Natural killer cell (primary cell): ENCODE results near the gene GAS2. TPM values are rescaled to one million over a fixed set of nuclear protein-coding genes. Genes with fewer than 3 reads are reported as not detected.

Experiments used
- ATAC-seq, 3 donors: fragments of 150-1000 bp in 2 of 3; fragments of 200-7000 bp in 1 of 3; cut with Tn5 transposase; 1 replicate in 1 of 3; 2 replicates in 2 of 3; pipeline ENCODE4 v1.10.0; 2021; ENCODE audit warnings: mild to moderate bottlenecking in 2 of 3, moderate library complexity in 2 of 3
- DNase-seq, 2 donors: peaks; one replicate each; pipeline versions ENCODE4 v3.0.0 to v3.0.0-alpha.2; 2013 to 2021; ENCODE audit warnings: mixed read lengths in 1 of 2
- H3K27ac ChIP-seq: one replicate; pipeline ENCODE4 v1.5.1; 2013; ENCODE audit warnings: mild to moderate bottlenecking, low read length
- H3K27me3 ChIP-seq: one replicate; pipeline ENCODE4 v1.6.1; 2013; ENCODE audit warnings: low read length; ENCODE audit not compliant: control insufficient read depth, insufficient read depth
- H3K36me3 ChIP-seq: one replicate; pipeline ENCODE4 v1.6.1; 2013; ENCODE audit warnings: low read length; ENCODE audit not compliant: control insufficient read depth, insufficient read depth
- H3K4me1 ChIP-seq: one replicate; pipeline ENCODE4 v1.6.1; 2013; ENCODE audit warnings: low read length; ENCODE audit not compliant: control insufficient read depth, insufficient read depth
- H3K4me3 ChIP-seq: one replicate; pipeline ENCODE4 v1.5.1; 2013; ENCODE audit warnings: low read length
- H3K9me3 ChIP-seq: one replicate; pipeline ENCODE4 v1.6.1; 2013; ENCODE audit warnings: low read length; ENCODE audit not compliant: control insufficient read depth, insufficient read depth
- H3K27ac Mint-ChIP-seq, 2 donors: one replicate each; pipeline ENCODE4 v1.8.0; 2022; ENCODE audit warnings: mild to moderate bottlenecking in 2 of 2, mixed read lengths in 2 of 2, moderate library complexity in 1 of 2
- H3K27me3 Mint-ChIP-seq, 2 donors: one replicate each; pipeline ENCODE4 v1.8.0; 2022; ENCODE audit warnings: low read depth in 2 of 2, mixed read lengths in 2 of 2
- H3K36me3 Mint-ChIP-seq: one replicate; pipeline ENCODE4 v1.8.0; 2022; ENCODE audit warnings: mixed read lengths
- H3K4me1 Mint-ChIP-seq, 2 donors: one replicate each; pipeline ENCODE4 v1.8.0; 2022; ENCODE audit warnings: mixed read lengths in 2 of 2
- H3K4me3 Mint-ChIP-seq: one replicate; pipeline ENCODE4 v1.8.0; 2022; ENCODE audit warnings: mild to moderate bottlenecking, moderate library complexity, mixed read lengths
- H3K9me3 Mint-ChIP-seq, 2 donors: one replicate each; pipeline ENCODE4 v1.8.0; 2022; ENCODE audit warnings: mixed read lengths in 2 of 2
- WGBS: methylation state at CpG from one replicate; pipeline ENCODE4 v1.1.7; 2013; ENCODE audit warnings: missing lambda C conversion rate; ENCODE audit not compliant: insufficient coverage; 5-methylcytosine and 5-hydroxymethylcytosine counted together
- intact Hi-C: fragments of 100-400 bp; cut with micrococcal nuclease; formaldehyde crosslinking; loops from one replicate; pipeline ENCODE4 v1.14.2; 2022
- total RNA-seq, 4 donors: library from RNA; stranded (reverse); fragments of 120-200 nt in 1 of 4; gene quantifications; one replicate each; pipeline versions ENCODE4 v1.2.3 to v1.2.4, GENCODE V29; 2013 to 2022
- TF ChIP-seq, protein P1 (sequence below): fragments of 200-600 bp; IDR thresholded peaks from one replicate; pipeline ENCODE4 v1.8.0; 2022; ENCODE audit warnings: antibody characterized with exemption

GAS2 gene
- total RNA-seq, 3 donors from 2014 or later (not counting 1 experiment from before 2014, with no cell fraction given) = 2.0 to 3.5 (median 2.5) TPM

- H3K27ac ChIP-seq = no peak overlapping the region
- intact Hi-C loops = no loop called here
- no peaks in the 10 kb centered on the region for H3K9me3 ChIP-seq
- H3K9me3 Mint-ChIP-seq = peaks cover 5 to 8% of the 10 kb centered on the region in 2 donors
- H3K36me3 ChIP-seq = no peaks in the 10 kb centered on the region
- H3K4me3 Mint-ChIP-seq = no peak overlapping the region
- H3K27ac Mint-ChIP-seq = no peak overlapping the region
- DNase-seq = no peak
- no peak overlapping the region for H3K4me3 ChIP-seq
- H3K27me3 Mint-ChIP-seq = peaks cover 0 to 6% of the 10 kb centered on the region in 2 donors
- no peaks in the 10 kb centered on the region for H3K4me1 ChIP-seq
- no peaks in the 10 kb centered on the region for H3K36me3 Mint-ChIP-seq
- ATAC-seq = no peak
- 84% methylated on average over 3 of the region's 3 CpGs for WGBS
- H3K4me1 Mint-ChIP-seq = no peaks in the 10 kb centered on the region
- H3K27me3 ChIP-seq = no peaks in the 10 kb centered on the region
- TF ChIP-seq, protein P1, sequence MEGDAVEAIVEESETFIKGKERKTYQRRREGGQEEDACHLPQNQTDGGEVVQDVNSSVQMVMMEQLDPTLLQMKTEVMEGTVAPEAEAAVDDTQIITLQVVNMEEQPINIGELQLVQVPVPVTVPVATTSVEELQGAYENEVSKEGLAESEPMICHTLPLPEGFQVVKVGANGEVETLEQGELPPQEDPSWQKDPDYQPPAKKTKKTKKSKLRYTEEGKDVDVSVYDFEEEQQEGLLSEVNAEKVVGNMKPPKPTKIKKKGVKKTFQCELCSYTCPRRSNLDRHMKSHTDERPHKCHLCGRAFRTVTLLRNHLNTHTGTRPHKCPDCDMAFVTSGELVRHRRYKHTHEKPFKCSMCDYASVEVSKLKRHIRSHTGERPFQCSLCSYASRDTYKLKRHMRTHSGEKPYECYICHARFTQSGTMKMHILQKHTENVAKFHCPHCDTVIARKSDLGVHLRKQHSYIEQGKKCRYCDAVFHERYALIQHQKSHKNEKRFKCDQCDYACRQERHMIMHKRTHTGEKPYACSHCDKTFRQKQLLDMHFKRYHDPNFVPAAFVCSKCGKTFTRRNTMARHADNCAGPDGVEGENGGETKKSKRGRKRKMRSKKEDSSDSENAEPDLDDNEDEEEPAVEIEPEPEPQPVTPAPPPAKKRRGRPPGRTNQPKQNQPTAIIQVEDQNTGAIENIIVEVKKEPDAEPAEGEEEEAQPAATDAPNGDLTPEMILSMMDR = no peak
These were observed 44.8 kb downstream of the GAS2 start for GRCh38 chr11:22711071-22711770.

- H3K9me3 Mint-ChIP-seq = peaks cover 5 to 8% of the 10 kb centered on the region in 2 donors
- H3K27ac Mint-ChIP-seq = no peak overlapping the region
- Histone ChIP-seq H3K4me3 (no peak overlapping the region), H3K9me3 (no peaks in the 10 kb centered on the region), H3K36me3 (no peaks in the 10 kb centered on the region), H3K27ac (no peak overlapping the region), H3K4me1 (no peaks in the 10 kb centered on the region), H3K27me3 (no peaks in the 10 kb centered on the region)
- DNase-seq (no peak), ATAC-seq (no peak)
- no peaks in the 10 kb centered on the region for H3K36me3 Mint-ChIP-seq
- TF ChIP-seq, protein P1 = no peak
- no peaks in the 10 kb centered on the region for H3K4me1 Mint-ChIP-seq
- WGBS = 68% methylated on average over 1 of the region's 1 CpG
- intact Hi-C loops = no loop called here
- peaks cover 0 to 6% of the 10 kb centered on the region in 2 donors for H3K27me3 Mint-ChIP-seq
- no peak overlapping the region for H3K4me3 Mint-ChIP-seq
These were observed 45.5 kb downstream of the GAS2 start for GRCh38 chr11:22711880-22712279.

- Mint-ChIP-seq H3K4me3 (no peak overlapping the region), H3K27me3 (peaks cover 0 to 2% of the 10 kb centered on the region in 2 donors), H3K9me3 (peaks cover 4 to 9% of the 10 kb centered on the region in 2 donors), H3K4me1 (no peaks in the 10 kb centered on the region), H3K36me3 (no peaks in the 10 kb centered on the region), H3K27ac (no peak overlapping the region)
- TF ChIP-seq, protein P1 = no peak
- intact Hi-C loops = no loop called here
- Histone ChIP-seq H3K4me3 (no peak overlapping the region), H3K36me3 (no peaks in the 10 kb centered on the region), H3K27ac (no peak overlapping the region), H3K27me3 (no peaks in the 10 kb centered on the region), H3K9me3 (no peaks in the 10 kb centered on the region), H3K4me1 (no peaks in the 10 kb centered on the region)
- no peak for DNase-seq
- no CpG with 5 or more reads among the region's 1 CpG for WGBS
- no peak for ATAC-seq
These were observed 46.9 kb downstream of the GAS2 start for GRCh38 chr11:22713336-22713735.

DNA sequence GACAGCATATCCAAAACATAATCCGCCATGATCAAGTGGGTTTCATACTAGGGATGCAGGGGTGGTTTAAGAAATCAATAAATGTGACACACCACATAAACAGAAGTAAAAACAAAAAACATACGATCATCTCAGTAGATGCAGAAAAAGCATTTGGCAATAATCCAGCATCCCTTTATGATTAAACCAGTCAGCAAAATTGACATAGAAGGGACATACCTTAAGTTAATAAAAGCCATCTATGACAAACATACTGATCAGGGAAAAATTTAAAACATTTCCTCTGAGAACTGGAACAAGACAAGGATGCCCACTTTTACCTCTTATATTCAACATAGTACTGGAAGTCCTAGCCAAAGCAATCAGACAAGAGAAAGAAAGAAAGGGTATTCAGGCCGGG lies 49.6 kb downstream of the GAS2 start:
- 91% methylated on average over 1 of the region's 3 CpGs for WGBS
- Histone ChIP-seq H3K4me1 (no peaks in the 10 kb centered on the region), H3K4me3 (no peak overlapping the region), H3K9me3 (no peaks in the 10 kb centered on the region), H3K27ac (no peak overlapping the region), H3K27me3 (no peaks in the 10 kb centered on the region), H3K36me3 (no peaks in the 10 kb centered on the region)
- ATAC-seq = no peak
- TF ChIP-seq, protein P1 = no peak
- H3K9me3 Mint-ChIP-seq = peaks cover 4 to 9% of the 10 kb centered on the region in 2 donors
- H3K4me3 Mint-ChIP-seq = no peak overlapping the region
- no peaks in the 10 kb centered on the region for H3K4me1 Mint-ChIP-seq
- H3K27ac Mint-ChIP-seq = no peak overlapping the region
- peaks cover 0 to 2% of the 10 kb centered on the region in 2 donors for H3K27me3 Mint-ChIP-seq
- H3K36me3 Mint-ChIP-seq = no peaks in the 10 kb centered on the region
- intact Hi-C loops = no loop called here
- no peak for DNase-seq
